ENCODE measurements around the gene LFNG.

Gene LFNG

DNA sequence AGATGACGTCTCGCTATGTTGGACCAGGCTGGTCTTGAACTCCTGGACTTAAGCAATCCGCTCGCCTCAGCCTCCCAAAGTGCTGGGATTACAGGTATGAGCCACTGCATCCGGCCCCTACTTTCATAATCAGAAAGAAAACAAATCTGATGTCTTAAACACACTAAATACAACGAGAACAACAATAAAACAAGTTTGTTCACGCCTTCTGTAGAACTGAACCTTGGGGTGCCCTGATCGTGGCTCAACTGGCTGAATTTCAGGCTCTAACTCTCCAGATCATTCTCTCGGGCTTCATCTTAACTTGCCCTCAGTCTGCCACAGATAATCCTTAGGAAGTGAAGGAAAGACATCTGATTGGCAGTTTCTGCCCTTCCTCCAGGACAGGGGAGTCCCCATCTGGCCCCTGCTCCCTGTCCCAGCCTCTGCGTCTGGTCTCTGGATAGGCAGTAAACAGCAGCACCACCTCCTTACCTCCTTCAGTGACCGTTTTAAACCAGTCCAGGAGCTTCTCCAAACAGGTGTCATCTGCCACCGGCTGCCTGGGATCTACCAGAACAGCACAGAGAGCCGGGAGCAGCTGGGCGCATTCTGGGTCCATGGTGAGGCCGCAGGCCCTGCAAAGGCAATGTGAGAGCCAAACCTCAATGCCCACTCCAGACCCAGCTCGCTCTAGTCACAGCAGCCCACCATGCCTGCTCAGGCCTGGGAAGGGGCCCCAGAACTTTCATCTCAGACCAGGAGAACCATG is 34.4 kb downstream of the LFNG start:
- Histone ChIP-seq H2BK12ac (ENCODE audit: low read length) (no peak overlapping the region), H3K9me3 (replicated peaks in 1 of 2; ENCODE audit: control insufficient read depth in 2 of 2, insufficient read depth in 1 of 2, low read depth in 1 of 2, low read length in 2 of 2) (no peaks in the 10 kb centered on the region), H3K4me3 (ENCODE audit: low read length in 2 of 2) (peak overlapping the region in 1 of 2 donors; percentile 84), H3K4me2 (ENCODE audit: insufficient read depth, low read length, poor library complexity, severe bottlenecking) (peak overlapping the region; percentile 97), H3K79me1 (ENCODE audit: low read depth, low read length) (peaks cover 8% of the 10 kb centered on the region), H3K4me1 (ENCODE audit: control insufficient read depth in 2 of 2, insufficient read depth in 1 of 2, low read depth in 1 of 2, low read length in 2 of 2) (peaks cover 11 to 12% of the 10 kb centered on the region in 2 donors), H4K91ac (ENCODE audit: low read depth, low read length, poor library complexity) (no peak overlapping the region), H3K23ac (ENCODE audit: low read depth, low read length, poor library complexity) (no peak overlapping the region), H2AFZ (ENCODE audit: low read length) (no peak overlapping the region), H3K4ac (ENCODE audit: low read length) (no peak overlapping the region), H2BK5ac (ENCODE audit: low read length) (peak overlapping the region; percentile 100), H3K36me3 (replicated peaks in 1 of 2; ENCODE audit: control insufficient read depth in 2 of 2, insufficient read depth in 2 of 2, low read length in 2 of 2) (peaks cover 5 to 49% of the 10 kb centered on the region in 2 donors), H2BK15ac (ENCODE audit: low read length) (peak overlapping the region; percentile 2), H2BK120ac (ENCODE audit: low read depth, low read length) (no peak overlapping the region), H3K14ac (ENCODE audit: low read length) (peak overlapping the region; percentile 63), H4K8ac (ENCODE audit: low read depth, low read length) (no peak overlapping the region), H3K9ac (ENCODE audit: low read depth, low read length, poor library complexity) (peak overlapping the region; percentile 99), H2AK5ac (ENCODE audit: low read depth, low read length) (peak overlapping the region; percentile 86), H3K27me3 (ENCODE audit: control insufficient read depth in 3 of 3, insufficient read depth in 3 of 3, low read depth in 1 of 3, low read length in 3 of 3) (no peaks in the 10 kb centered on the region), H3K18ac (ENCODE audit: low read length) (peak overlapping the region; percentile 94), H3K27ac (replicated peaks; ENCODE audit: low read length) (no peak overlapping the region)
- no CpG with 5 or more reads among the region's 16 CpGs for WGBS, 2 donors (ENCODE audit: extremely low coverage in 2 of 2, insufficient read length in 2 of 2, insufficient replicate concordance in 1 of 2)
- DNase-seq (ENCODE audit: low spot score): no peak

DNA sequence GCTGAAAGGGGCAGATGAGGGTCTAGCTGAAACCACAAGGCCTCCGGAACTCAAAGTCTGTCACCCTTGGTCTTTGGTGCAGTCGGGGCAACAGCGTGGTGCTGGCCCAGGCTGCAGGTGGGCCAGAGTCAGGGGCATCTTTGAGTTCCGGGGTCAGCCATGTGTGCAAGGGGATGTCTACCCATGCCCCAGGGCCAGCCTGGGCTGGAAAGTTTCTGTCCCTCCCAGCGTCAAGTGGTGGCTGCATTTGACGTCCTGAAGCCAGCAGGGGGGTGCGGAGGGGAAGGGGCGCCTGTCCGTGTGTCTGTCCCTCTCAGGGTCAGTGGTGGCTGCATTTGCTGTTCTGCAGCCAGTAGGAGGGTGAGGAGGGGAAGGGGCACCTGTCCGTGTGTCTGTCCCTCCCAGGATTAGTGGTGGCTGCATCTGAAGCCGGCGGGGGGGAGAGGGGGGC is 35.1 kb downstream of the LFNG start:
- H3K4me3 ChIP-seq (ENCODE audit: low read length in 2 of 2): peak overlapping the region; percentile 84 to 88
- H2BK5ac ChIP-seq (ENCODE audit: low read length): peak overlapping the region; percentile 100
- H2AK5ac ChIP-seq (ENCODE audit: low read depth, low read length): peak overlapping the region; percentile 86
- H2BK15ac ChIP-seq (ENCODE audit: low read length): peak overlapping the region; percentile 67
- H4K8ac ChIP-seq (ENCODE audit: low read depth, low read length): no peak overlapping the region
- H3K27ac ChIP-seq (replicated peaks; ENCODE audit: low read length): no peak overlapping the region
- H3K27me3 ChIP-seq (ENCODE audit: control insufficient read depth in 3 of 3, insufficient read depth in 3 of 3, low read depth in 1 of 3, low read length in 3 of 3): no peaks in the 10 kb centered on the region
- peak overlapping the region; percentile 76 for H3K4ac ChIP-seq (ENCODE audit: low read length)
- H3K4me2 ChIP-seq (ENCODE audit: insufficient read depth, low read length, poor library complexity, severe bottlenecking): peak overlapping the region; percentile 97
- no peak overlapping the region for H2BK12ac ChIP-seq (ENCODE audit: low read length)
- H2BK120ac ChIP-seq (ENCODE audit: low read depth, low read length): no peak overlapping the region
- no peak overlapping the region for H4K91ac ChIP-seq (ENCODE audit: low read depth, low read length, poor library complexity)
- DNase-seq (ENCODE audit: low spot score): no peak
- peak overlapping the region; percentile 99 for H3K9ac ChIP-seq (ENCODE audit: low read depth, low read length, poor library complexity)
- no CpG with 5 or more reads among the region's 12 CpGs for WGBS, 2 donors (ENCODE audit: extremely low coverage in 2 of 2, insufficient read length in 2 of 2, insufficient replicate concordance in 1 of 2)
- peaks cover 10% of the 10 kb centered on the region for H3K79me1 ChIP-seq (ENCODE audit: low read depth, low read length)
- peaks cover 5 to 42% of the 10 kb centered on the region in 2 donors for H3K36me3 ChIP-seq (replicated peaks in 1 of 2; ENCODE audit: control insufficient read depth in 2 of 2, insufficient read depth in 2 of 2, low read length in 2 of 2)
- peak overlapping the region; percentile 63 for H3K14ac ChIP-seq (ENCODE audit: low read length)
- peaks cover 11 to 12% of the 10 kb centered on the region in 2 donors for H3K4me1 ChIP-seq (ENCODE audit: control insufficient read depth in 2 of 2, insufficient read depth in 1 of 2, low read depth in 1 of 2, low read length in 2 of 2)
- H3K18ac ChIP-seq (ENCODE audit: low read length): peak overlapping the region; percentile 94
- H2AFZ ChIP-seq (ENCODE audit: low read length): peak overlapping the region; percentile 99
- no peaks in the 10 kb centered on the region for H3K9me3 ChIP-seq (replicated peaks in 1 of 2; ENCODE audit: control insufficient read depth in 2 of 2, insufficient read depth in 1 of 2, low read depth in 1 of 2, low read length in 2 of 2)
- H3K23ac ChIP-seq (ENCODE audit: low read depth, low read length, poor library complexity): peak overlapping the region; percentile 99

DNA sequence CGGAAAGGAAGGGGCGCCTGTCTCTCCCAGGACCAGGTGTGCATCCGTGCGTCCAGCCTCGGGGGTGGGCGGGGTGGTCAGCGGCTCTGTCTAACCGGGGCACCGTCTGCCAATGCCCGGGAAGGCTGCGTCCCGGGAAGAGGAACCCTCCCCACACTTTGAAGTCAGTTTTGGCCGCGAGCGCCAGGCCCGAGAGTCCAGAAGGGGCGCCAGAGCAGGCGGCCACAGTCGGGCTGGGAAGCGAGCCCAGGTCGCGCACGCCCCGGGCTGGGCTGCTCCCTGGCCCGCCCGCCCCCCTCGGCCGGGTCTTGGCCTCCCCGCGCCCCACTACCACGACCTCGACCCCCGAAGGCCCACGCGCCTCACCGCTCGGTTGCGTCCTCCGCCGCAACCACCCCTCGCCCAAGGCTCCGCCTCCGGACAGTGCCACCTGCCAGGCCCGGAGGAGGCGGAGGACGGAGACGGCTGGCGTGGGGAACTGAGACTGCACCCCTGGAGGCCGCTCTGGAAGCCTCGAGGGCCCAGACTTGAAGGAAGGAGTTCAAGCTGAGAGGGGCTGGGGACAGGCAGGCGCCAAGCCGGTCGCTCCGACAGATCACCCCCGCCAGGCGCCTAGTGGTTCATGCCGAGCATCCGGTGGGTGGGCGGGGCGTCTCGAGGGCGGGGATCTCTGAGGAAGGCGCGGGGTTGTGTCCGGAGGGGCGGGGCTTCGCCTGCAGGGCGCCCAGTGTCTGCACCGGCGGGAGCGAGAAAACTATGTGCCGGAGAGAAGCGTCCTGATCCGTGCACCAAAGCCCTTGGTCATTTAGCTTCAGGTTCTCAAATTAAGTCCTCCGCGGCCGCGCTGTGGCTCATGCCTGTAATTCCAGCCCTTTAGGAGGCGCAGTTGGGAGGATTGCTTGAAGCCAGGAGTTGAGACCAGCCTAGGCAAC is 35.8 kb downstream of the LFNG start, which contains the start of gene BRAT1:
BRAT1 (minus strand) TSS at position 404 of the 932 bp plus-strand sequence. CDS start 1,093 bp downstream, outside the sequence.
- peaks cover 14% of the 10 kb centered on the region for H3K79me1 ChIP-seq (ENCODE audit: low read depth, low read length)
- H3K4me2 ChIP-seq (ENCODE audit: insufficient read depth, low read length, poor library complexity, severe bottlenecking): peak within 1 kb of the TSS; percentile 97
- H3K23ac ChIP-seq (ENCODE audit: low read depth, low read length, poor library complexity): peak within 1 kb of the TSS; percentile 99
- peak within 1 kb of the TSS; percentile 84 to 88 for H3K4me3 ChIP-seq (ENCODE audit: low read length in 2 of 2)
- H3K4ac ChIP-seq (ENCODE audit: low read length): peak within 1 kb of the TSS; percentile 76
- peak within 1 kb of the TSS; percentile 99 for H3K9ac ChIP-seq (ENCODE audit: low read depth, low read length, poor library complexity)
- peaks cover 5 to 36% of the 10 kb centered on the region in 2 donors for H3K36me3 ChIP-seq (replicated peaks in 1 of 2; ENCODE audit: control insufficient read depth in 2 of 2, insufficient read depth in 2 of 2, low read length in 2 of 2)
- peak within 1 kb of the TSS; percentile 100 for H2BK5ac ChIP-seq (ENCODE audit: low read length)
- H2BK15ac ChIP-seq (ENCODE audit: low read length): peak within 1 kb of the TSS; percentile 67
- no CpG with 5 or more reads among the region's 79 CpGs for WGBS, 2 donors (ENCODE audit: extremely low coverage in 2 of 2, insufficient read length in 2 of 2, insufficient replicate concordance in 1 of 2)
- H3K18ac ChIP-seq (ENCODE audit: low read length): peak within 1 kb of the TSS; percentile 100
- H3K27me3 ChIP-seq (ENCODE audit: control insufficient read depth in 3 of 3, insufficient read depth in 3 of 3, low read depth in 1 of 3, low read length in 3 of 3): no peaks in the 10 kb centered on the region
- peak within 1 kb of the TSS; percentile 99 for H2AFZ ChIP-seq (ENCODE audit: low read length)
- peak within 1 kb of the TSS; percentile 100 for H4K91ac ChIP-seq (ENCODE audit: low read depth, low read length, poor library complexity)
- peaks cover 11 to 12% of the 10 kb centered on the region in 2 donors for H3K4me1 ChIP-seq (ENCODE audit: control insufficient read depth in 2 of 2, insufficient read depth in 1 of 2, low read depth in 1 of 2, low read length in 2 of 2)
- peak within 1 kb of the TSS; percentile 99 for H3K27ac ChIP-seq (replicated peaks; ENCODE audit: low read length)
- H3K14ac ChIP-seq (ENCODE audit: low read length): peak within 1 kb of the TSS; percentile 71
- H2BK120ac ChIP-seq (ENCODE audit: low read depth, low read length): peak within 1 kb of the TSS; percentile 100
- peak; percentile 96 for DNase-seq (ENCODE audit: low spot score)
- peak within 1 kb of the TSS; percentile 86 for H2AK5ac ChIP-seq (ENCODE audit: low read depth, low read length)
- peak within 1 kb of the TSS; percentile 58 for H2BK12ac ChIP-seq (ENCODE audit: low read length)
- H3K9me3 ChIP-seq (replicated peaks in 1 of 2; ENCODE audit: control insufficient read depth in 2 of 2, insufficient read depth in 1 of 2, low read depth in 1 of 2, low read length in 2 of 2): no peaks in the 10 kb centered on the region
- peak within 1 kb of the TSS; percentile 96 for H4K8ac ChIP-seq (ENCODE audit: low read depth, low read length)
